GM18951 (cell line): ENCODE data around the gene DGKD.

Experiments used
- POLR2A ChIP-seq: IDR thresholded peaks from 4 replicates; pipeline ENCODE4 v1.6.1; 2011; ENCODE audit warnings: mild to moderate bottlenecking; ENCODE audit not compliant: insufficient read length, insufficient read depth; ENCODE audit errors: extremely low read depth
- in situ Hi-C: fragments of 300-500 bp; cut with MboI; formaldehyde crosslinking; loops from one replicate; pipeline ENCODE4 v1.12.0; 2022; ENCODE audit warnings: low sequenced_read_pairs, mixed read lengths, inconsistent platforms; ENCODE audit not compliant: unreplicated experiment

Gene DGKD

DNA sequence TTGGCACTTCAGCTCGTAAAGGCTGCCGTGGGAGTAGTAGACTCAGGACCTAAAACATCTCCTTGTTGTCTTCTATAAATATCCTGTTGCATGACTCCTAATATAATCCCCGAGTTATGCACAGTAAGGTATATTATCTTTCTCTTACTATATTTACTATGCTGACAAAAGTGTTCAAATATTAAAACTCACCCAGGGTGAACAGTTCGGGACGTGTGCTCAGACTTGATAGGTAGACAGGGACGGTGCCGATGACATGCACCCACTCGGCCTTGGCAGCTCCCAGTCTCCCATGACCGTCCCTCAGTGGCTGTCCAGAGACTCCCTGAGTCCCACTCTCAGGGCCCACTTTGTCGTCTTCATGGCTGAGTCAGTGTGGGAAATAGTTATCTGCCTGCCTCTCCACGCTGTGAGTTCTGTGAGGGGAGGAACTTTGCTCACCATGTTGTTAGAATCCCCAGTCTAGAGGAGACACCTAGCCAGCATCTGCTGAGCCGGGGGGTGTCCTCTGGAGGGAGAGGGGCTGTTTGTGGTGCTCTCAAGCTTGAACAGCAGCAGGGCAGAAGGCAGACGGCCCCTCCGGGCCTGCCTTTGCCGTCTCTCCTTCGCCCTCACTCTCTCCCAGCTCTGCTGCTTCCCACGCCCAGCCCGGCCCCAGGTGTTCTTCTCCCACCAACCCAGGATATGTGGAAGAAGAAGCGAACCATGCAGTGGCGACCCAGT lies 75.0 kb downstream of the DGKD start:
- TF ChIP-seq POLR2A: no peak
- in situ Hi-C loops: no loop called here

GRCh38 chr2:233430081-233430480 lies 75.8 kb downstream of the DGKD start:
- TF ChIP-seq POLR2A: no peak
- in situ Hi-C loops: no loop called here

- in situ Hi-C loops: no loop called here
- TF ChIP-seq POLR2A: no peak
Measured at GRCh38 chr2:233430651-233431050, 76.4 kb downstream of the DGKD start.

GRCh38 chr2:233433029-233433428 lies 78.7 kb downstream of the DGKD start:
- in situ Hi-C loops: no loop called here
- TF ChIP-seq POLR2A: no peak

DNA sequence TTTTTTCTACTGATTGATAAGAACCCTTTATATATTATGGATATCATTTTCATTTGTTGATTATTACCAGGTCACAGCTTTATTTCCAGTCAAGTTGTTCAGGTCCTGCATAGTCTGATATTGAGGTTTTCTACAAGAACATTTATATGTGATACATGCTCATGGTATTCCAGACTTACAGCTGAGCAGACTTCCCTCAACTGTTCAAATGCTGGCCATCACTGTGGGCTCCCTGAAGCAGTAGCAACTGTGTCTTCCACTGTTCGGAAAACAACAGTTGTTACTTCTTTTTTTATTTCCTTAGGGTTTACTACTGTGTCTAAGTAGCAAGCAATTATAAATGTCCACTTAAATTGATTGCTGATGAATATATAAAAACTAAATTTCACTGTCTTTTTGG lies 79.5 kb downstream of the DGKD start:
- in situ Hi-C loops: no loop called here
- TF ChIP-seq POLR2A: no peak

DNA sequence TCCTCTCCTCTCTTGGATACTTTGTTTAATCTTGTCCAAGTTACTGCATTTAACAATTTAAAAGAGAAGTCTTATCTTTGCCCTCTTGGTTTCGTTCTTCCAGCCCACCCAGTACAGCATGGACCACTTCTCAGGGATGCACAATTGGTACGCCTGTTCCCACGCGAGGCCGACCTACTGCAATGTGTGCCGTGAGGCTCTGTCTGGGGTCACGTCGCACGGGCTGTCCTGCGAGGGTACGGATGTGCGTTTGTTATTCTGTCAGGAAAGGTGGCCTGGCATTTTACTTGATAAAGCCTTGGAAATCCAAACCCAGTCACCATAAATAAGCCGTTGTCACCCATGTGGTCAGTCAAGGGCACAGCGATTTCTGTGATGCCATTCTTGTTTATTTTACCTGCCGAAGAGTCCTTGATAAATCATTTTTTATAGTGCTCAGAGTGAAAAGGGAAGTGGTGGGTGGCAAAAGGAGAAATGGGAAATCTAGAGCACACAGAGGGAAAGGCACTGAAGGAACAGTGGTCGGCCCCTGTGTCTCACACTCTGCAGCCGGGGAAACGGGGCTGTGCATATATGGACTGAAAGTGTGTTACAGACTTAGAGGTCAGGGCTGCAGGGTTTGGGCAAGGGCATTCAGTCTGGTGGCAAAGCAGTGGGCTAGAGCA lies 80.5 kb downstream of the DGKD start:
- in situ Hi-C loops: no loop called here
- no peak for TF ChIP-seq POLR2A

DNA sequence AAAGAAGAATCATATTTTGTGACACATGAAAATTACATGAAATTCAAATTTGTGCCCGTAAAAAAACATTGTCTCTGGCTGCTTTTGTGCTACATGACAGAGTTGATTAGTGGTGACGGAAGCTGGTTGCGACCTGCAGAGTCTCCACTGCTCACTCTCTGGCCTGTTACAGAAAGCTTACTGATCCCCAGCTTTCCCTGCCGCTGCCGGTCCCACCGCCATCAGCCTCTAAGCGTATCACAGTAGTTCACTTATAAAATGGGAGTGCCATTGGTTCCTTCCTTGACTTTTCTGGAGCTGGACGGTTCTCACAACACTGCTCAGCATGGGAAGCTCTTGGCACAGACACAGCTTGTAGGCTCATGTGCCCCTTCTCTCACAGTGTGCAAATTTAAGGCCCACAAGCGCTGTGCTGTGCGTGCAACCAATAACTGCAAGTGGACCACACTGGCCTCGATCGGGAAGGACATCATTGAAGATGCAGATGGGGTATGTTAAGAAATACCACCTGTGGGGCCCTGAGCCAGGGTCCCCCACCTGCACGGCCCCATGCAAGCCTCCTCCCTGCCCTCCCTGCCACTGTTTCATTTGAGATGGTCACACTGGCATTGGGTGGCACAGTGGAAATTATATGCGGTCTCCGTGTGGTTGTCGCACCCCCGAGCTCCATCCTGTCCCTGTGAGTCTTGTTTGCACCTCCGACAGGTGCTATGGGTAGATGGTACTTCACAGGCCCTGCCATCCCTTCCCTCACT lies 81.3 kb downstream of the DGKD start:
- TF ChIP-seq POLR2A: no peak
- in situ Hi-C loops: no loop called here

DNA sequence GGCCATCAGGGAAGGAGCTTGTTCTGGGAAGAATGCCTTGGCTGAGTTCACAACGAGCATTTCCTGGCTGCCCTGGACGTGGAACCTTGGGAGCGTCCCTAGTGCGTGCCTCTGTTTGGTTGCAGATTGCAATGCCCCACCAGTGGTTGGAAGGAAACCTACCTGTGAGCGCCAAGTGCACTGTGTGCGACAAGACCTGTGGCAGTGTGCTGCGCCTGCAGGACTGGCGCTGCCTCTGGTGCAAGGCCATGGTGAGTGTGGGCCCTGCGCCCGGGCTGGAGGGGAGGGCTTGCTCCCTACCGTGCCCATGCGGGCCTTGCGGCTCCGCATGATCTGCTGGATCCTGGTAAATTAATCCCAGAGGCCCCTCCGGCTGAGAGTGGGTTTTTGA lies 81.9 kb downstream of the DGKD start:
- no peak for TF ChIP-seq POLR2A
- in situ Hi-C loops: no loop called here

DNA sequence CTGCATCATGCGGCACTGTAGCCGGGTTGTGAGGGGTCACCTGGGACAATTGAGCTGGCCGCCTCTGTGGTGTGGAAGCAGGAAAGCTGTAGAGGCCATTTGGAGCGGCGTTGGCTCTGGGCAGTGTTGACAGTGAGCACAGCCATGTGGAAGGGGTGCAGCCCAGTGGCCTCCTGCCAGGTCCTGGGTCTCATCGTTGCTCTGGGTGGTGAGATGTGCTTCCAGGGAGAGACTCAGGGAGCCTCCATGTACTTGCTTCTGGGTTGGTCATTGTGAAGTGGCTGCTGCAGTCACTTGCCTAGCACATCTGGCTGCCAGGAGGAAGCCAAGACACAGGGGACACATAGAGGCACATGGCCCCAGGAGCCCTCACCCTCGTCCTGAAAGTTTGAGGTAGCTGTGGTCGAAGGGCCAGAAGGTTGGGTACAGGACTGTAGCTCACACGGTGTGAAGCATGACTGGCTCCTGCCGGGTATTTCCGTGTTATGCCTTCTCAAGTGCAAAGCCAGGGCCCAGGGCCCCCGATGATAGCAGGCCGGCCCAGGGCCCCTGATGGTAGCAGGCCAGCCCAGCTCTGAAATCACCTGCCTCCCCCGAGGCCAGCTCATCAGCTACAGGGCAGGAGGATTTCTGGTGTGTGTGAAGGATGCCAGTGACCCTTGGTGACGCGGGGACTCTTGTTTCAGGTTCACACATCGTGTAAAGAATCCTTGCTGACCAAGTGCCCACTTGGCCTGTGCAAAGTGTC lies 82.6 kb downstream of the DGKD start:
- TF ChIP-seq POLR2A: no peak
- in situ Hi-C loops: no loop called here

DNA sequence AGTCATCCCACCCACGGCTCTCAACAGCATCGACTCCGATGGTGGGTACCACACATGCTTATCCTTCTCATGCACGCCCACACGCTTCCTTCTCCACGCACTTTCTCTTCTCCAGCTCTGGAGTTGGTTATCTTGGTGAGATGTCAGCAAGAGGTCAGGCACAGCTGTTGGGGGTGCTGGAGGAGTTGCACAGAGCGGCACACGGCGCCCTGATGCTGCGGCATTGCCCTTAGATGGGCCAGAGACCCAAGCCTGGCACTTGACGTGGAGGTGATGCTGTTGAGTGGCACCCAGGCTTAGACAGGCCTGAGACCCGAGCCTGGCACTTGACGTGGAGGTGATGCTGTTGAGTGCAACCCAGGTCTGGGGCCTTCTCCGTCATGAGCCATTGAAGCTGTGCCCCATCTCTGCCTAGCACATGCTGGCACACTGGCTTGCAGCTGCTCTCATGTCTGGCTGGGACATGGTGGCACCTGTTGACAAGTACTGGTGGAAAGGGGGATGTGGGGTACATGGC lies 83.2 kb downstream of the DGKD start:
- no peak for TF ChIP-seq POLR2A
- in situ Hi-C loops: no loop called here

- in situ Hi-C loops: no loop called here
- TF ChIP-seq POLR2A: no peak
Measured at GRCh38 chr2:233438573-233439147, 84.4 kb downstream of the DGKD start.

GRCh38 chr2:233439191-233439590 lies 84.9 kb downstream of the DGKD start:
- no peak for TF ChIP-seq POLR2A
- in situ Hi-C loops: no loop called here

GRCh38 chr2:233440314-233440713 lies 86.0 kb downstream of the DGKD start:
- in situ Hi-C loops: no loop called here
- TF ChIP-seq POLR2A: no peak

DNA sequence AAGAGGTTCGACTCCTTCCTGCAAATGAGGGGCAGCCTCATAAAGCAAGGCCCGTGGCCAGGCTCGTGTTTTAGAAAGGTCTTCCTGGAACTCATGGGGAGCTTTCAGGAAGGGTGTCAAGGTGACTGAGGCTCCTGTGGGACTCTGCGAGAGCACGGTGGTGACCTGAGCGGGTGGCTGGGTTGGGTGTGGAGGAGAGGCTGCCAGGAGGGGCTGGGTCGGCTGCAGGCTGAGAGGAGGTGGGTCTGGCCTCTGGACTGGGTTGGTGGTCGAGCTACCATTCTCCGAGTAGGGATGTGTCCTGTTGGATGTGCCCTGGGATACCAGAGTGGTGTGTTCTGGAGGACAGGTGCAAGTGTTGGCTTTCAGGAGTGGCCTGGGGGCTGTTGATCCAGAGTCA lies 86.4 kb downstream of the DGKD start:
- in situ Hi-C loops: no loop called here
- TF ChIP-seq POLR2A: no peak
